Erythroblast (primary cell): Measurements from ENCODE around the gene THRB.
A peak's percentile ranks its signal among the peaks of the same experiment; 100 is the strongest.

Source experiments
- DNase-seq, 2 experiments: peaks; one replicate each; lab custom pipeline; 2025; lab: John Stamatoyannopoulos, UW
- GATA1 ChIP-seq: IDR thresholded peaks from 2 replicates; pipeline ENCODE4 v1.6.1; 2011; ENCODE audit warnings: low read depth, mild to moderate bottlenecking, control low read depth, low read length, moderate library complexity
- POLR2A ChIP-seq: IDR thresholded peaks from 2 replicates; pipeline ENCODE4 v1.6.1; 2011; ENCODE audit warnings: mild to moderate bottlenecking, low read length

THRB gene

DNA sequence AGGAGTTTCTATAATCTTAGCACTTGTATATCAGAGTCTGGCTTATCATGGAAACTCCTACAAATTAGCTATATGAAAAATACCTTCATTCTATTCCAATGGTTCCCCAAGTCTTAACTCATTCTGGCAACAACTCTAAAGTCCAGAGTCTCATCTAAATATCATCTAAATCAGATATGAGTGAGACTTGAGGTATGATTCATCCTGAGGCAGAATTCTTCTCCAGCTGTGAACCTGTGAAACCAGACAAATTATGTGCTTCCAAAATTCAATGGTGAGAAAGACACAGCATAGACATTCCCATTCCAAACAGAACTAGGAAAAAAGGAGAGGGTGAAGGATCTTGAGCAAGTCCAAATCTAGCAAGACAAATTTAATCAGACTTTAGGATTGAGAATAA is 138.8 kb downstream of the THRB start:
- TF ChIP-seq GATA1 = no peak
- TF ChIP-seq POLR2A = no peak
- no peak for DNase-seq

DNA sequence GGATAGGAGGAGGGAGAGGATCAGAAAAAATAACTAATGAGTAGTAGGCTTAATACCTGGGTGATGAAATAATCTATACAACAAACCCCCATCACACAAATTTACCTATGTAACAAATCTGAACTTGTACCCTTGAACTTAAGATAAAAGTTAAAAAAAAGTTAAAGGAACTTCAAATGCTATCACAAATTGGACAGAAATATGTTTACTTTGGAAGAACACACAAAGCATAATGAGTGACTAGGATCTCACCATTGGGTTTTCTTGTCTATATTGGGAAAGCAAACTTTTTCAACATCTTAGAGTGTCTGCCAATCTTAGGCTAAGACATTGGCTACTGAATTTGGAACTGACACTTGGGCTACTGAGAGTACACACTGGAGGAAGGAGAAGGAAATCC is 140.4 kb downstream of the THRB start:
- no peak for DNase-seq
- no peak for TF ChIP-seq GATA1
- TF ChIP-seq POLR2A = no peak

- no peak for TF ChIP-seq POLR2A
- no peak for TF ChIP-seq GATA1
- DNase-seq = no peak
Observed at GRCh38 chr3:24352893-24353553, 141.6 kb downstream of the THRB start.

- TF ChIP-seq POLR2A (peak; percentile 63), GATA1 (no peak)
- peak; percentile 34 to 61 for DNase-seq
Observed at GRCh38 chr3:24351779-24352469, 142.7 kb downstream of the THRB start.

DNA sequence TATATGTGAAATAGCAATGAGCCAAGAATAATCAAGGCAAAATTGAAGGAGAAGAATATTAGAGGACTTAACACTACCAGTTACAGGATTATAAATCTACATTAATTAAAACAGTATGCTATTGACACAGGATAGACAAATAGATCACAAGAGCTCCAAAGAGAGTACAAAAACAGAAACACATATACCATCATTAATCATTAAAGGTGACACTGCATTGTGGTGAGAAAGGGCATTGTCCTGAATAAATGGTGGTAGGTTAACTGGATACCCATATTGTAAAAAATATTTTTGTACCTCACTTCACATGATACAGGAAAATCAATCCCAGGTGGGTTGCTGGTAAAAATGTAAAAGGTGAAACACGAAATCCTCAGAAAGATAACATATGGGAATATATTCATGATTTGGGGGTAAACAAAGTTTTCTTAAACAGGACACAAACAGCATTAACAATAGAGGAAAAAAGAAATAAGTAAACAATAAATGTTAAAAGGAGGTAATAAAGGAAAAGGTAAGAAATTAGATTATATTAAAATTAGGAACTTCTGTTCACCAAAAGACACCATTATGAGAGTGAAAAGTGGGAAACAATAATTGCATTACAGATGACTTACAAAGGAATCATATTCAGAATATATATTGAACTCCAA is 145.2 kb downstream of the THRB start:
- no peak for DNase-seq

DNA sequence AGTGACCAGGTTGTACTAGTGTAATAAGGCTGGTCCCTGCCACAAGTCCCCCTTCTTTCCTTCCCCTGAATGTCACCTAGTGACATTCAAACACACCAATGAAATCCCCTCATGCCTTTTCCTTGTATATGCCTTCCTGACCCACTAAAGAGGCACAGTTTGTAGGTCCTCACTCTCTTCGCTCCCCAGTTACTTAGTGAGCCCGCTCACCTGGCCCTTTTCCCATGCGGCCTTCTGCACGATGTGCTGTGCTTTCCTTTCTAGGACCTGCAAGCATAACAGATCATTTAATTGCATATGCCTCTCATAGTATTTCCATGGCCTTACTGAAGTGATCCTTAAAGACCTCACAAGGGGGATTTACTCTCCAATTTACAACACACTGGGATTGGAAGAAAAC is 146.3 kb downstream of the THRB start:
- no peak for DNase-seq
- TF ChIP-seq POLR2A (no peak), GATA1 (no peak)

More for the DNA sequence above, 145.2 kb downstream of the THRB start:
- no peak for TF ChIP-seq GATA1
- TF ChIP-seq POLR2A = no peak

GRCh38 chr3:24344784-24345439 is 149.7 kb downstream of the THRB start:
- DNase-seq = no peak
- TF ChIP-seq GATA1 = no peak

DNA sequence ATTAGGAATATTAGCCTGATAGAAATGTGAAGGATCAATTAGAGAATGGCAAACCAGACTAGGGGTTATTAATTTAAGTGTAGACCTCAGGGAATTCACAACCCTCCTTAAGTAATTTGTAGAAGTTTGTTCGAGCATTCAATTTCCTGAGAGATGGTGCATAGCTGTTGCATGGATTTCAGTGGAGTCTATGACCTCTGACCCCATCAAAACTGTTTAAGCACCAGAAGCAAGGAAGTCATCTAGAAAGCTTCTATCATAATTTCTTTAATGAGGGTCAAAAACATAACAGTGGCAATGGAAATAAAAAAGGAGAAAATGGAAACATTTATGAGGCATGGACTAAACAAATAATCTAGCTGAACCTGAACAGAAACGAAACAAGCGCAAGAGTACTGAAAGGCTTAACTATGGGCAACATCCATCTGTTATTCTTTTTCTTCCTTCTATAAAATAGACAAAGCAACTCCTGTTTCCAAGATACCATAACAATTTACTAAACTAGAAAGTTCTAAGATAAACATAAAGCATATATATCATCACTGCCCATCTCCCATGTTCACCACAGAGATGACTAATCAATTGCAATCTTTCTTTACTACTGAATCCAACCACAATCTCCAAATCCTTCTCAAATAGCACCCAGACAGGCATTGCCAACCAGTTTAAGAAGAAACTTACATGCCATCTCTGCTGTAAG is 151.4 kb downstream of the THRB start:
- TF ChIP-seq GATA1 (no peak), POLR2A (no peak)
- no peak for DNase-seq

- TF ChIP-seq POLR2A = no peak
- no peak for TF ChIP-seq GATA1
- DNase-seq = no peak
Observed at GRCh38 chr3:24342275-24342674, 152.4 kb downstream of the THRB start.

DNA sequence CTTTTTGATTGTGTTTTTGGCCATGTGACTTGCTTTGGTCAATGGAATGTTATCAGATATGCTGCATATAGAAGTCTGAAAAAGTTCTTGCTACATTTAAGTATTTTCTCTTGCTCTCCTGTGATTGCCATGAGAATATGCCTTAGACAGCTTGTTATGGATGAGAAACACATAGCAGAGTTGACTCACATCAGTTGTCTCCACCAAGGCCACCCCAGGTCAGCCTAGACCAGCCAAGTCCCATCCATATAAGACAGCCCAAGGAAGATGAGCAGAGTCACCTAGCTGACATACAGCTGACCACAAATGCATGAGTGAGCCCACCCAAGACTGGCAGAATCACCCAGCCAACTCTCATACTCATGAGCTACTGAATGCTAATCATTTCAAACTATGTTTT is 153.0 kb downstream of the THRB start:
- no peak for TF ChIP-seq GATA1
- TF ChIP-seq POLR2A = no peak
- DNase-seq = no peak

DNA sequence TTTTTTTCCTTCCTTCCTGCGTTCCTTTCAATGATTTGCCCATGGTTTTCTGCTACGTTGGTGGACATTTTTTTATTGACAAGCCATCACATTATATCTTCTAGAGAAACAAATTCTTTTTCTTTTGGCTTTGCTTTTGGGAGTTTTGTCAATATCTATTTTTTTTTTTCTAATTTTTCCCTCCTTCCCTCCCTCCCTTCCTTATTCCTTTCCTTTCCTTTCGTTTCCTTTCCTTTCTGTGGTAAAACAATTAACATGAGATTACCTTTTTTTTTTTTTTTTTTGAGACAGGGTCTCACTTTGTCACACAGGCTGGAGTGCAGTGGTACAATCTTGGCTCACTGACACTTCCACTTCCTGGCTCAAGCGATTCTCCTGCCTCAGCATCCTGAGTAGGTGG is 153.7 kb downstream of the THRB start:
- DNase-seq = no peak
- TF ChIP-seq GATA1 (no peak), POLR2A (no peak)

DNA sequence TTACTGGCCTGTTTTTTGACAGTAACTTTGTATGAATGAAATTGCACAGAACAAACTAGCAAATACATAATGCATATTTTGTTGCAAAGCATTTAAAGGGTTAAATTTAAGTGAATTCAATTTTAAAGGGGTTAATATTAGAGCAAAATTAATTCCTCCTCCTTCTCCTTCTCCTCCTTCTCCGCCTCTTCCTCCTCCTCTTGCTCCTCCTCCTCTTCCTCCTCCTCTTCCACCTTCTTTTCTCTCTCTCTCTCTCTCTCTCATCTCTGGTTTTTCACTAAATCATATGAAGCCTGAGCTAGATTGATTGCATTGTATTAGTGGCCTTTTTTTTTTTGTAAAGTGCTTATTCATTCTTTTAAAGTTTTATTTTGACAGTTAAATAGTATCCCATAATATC is 154.5 kb downstream of the THRB start:
- DNase-seq = no peak
- TF ChIP-seq POLR2A = no peak
- TF ChIP-seq GATA1 = no peak

GRCh38 chr3:24339266-24339825 is 155.3 kb downstream of the THRB start:
- DNase-seq = no peak
- TF ChIP-seq GATA1 = no peak
- no peak for TF ChIP-seq POLR2A
